Measurements from ENCODE around the gene BTBD7. TPM values are rescaled to one million over a fixed set of nuclear protein-coding genes. Genes with fewer than 3 reads are reported as not detected.
A peak's percentile ranks its signal among the peaks of the same experiment; 100 is the strongest.

BTBD7 gene
- total RNA-seq, 3 donors from 2014 or later = 39.9 to 59.2 (median 45.6) TPM

DNA sequence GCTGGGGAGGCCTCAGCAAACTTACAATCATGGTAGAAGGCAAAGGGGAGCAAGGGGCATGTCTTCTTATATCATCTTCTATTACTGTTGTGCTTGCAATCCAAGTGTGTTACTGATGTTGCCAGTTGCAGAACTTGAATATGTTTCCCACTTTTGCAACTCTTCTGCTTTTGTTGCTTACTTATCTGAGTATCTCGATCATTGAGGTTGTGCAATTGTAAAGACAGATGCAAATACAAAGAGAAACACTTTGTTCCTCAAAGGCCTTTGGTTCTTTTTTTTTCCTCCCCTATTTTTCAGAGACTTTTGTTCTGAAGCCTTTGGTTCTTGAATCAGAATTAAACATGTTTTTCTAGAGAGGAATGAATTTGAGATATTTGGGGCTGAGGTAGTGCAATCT is 10.4 kb upstream of the BTBD7 start:
- TF ChIP-seq, protein P1, sequence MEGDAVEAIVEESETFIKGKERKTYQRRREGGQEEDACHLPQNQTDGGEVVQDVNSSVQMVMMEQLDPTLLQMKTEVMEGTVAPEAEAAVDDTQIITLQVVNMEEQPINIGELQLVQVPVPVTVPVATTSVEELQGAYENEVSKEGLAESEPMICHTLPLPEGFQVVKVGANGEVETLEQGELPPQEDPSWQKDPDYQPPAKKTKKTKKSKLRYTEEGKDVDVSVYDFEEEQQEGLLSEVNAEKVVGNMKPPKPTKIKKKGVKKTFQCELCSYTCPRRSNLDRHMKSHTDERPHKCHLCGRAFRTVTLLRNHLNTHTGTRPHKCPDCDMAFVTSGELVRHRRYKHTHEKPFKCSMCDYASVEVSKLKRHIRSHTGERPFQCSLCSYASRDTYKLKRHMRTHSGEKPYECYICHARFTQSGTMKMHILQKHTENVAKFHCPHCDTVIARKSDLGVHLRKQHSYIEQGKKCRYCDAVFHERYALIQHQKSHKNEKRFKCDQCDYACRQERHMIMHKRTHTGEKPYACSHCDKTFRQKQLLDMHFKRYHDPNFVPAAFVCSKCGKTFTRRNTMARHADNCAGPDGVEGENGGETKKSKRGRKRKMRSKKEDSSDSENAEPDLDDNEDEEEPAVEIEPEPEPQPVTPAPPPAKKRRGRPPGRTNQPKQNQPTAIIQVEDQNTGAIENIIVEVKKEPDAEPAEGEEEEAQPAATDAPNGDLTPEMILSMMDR (IDR thresholded peaks at IDR 0.05) = no peak
- intact Hi-C loops (cut with DNase I, micrococcal nuclease) = no loop called here
- Histone ChIP-seq H3K4me3 (no peak overlapping the region), H3K9me3 (no peaks in the 10 kb centered on the region), H3K36me3 (ENCODE audit: low read depth) (no peaks in the 10 kb centered on the region), H3K4me1 (ENCODE audit: low read depth) (no peaks in the 10 kb centered on the region)
- DNase-seq (no peak), ATAC-seq (no peak)

- no peak overlapping the region for H3K4me3 ChIP-seq
- H3K4me1 ChIP-seq (ENCODE audit: low read depth) = peaks cover 8% of the 10 kb centered on the region
- TF ChIP-seq, protein P1 (IDR thresholded peaks at IDR 0.05) = no peak
- intact Hi-C loops (cut with DNase I, micrococcal nuclease) = no loop called here
- H3K36me3 ChIP-seq (ENCODE audit: low read depth) = no peaks in the 10 kb centered on the region
- no peak for DNase-seq
- no peaks in the 10 kb centered on the region for H3K9me3 ChIP-seq
- ATAC-seq = no peak
Observed at GRCh38 chr14:93337884-93338283, 5.0 kb upstream of the BTBD7 start.

GRCh38 chr14:93337143-93337753 is 4.4 kb upstream of the BTBD7 start:
- Histone ChIP-seq H3K4me1 (ENCODE audit: low read depth) (peaks cover 8% of the 10 kb centered on the region), H3K4me3 (no peak overlapping the region), H3K36me3 (ENCODE audit: low read depth) (no peaks in the 10 kb centered on the region), H3K9me3 (no peaks in the 10 kb centered on the region)
- TF ChIP-seq, protein P1 (IDR thresholded peaks at IDR 0.05) = no peak
- ATAC-seq (no peak), DNase-seq (no peak)
- intact Hi-C loops (cut with DNase I, micrococcal nuclease) = no loop called here

DNA sequence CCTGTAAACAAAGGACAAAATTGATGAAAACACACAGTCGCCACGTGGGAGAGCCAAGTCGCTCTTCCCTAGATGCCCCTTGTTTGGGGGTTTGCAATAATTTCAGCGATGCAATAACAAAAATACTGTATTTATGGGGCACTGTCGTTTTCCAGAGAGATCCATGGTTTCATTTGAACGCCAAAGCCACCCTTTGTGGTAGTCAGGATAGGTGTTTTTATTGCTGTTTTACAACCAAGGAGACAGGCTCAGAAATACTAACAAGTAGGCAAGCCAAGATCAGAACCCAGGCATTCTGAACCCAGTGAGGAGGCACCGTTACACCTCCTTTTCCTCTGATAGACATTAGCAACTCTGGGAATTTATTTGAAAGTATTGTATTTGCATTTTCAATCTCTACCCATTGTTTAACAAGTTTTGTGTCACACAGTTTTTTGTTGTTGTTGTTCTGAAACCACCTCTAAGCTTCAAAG is 831 bp upstream of the BTBD7 start:
- Histone ChIP-seq H3K4me1 (ENCODE audit: low read depth) (peaks cover 35% of the 10 kb centered on the region), H3K4me3 (peak overlapping the region; percentile 94), H3K36me3 (ENCODE audit: low read depth) (no peaks in the 10 kb centered on the region), H3K9me3 (no peaks in the 10 kb centered on the region)
- DNase-seq = no peak
- TF ChIP-seq, protein P1 (IDR thresholded peaks at IDR 0.05) = no peak
- intact Hi-C loops (cut with DNase I, micrococcal nuclease) = no loop called here
- no peak for ATAC-seq

DNA sequence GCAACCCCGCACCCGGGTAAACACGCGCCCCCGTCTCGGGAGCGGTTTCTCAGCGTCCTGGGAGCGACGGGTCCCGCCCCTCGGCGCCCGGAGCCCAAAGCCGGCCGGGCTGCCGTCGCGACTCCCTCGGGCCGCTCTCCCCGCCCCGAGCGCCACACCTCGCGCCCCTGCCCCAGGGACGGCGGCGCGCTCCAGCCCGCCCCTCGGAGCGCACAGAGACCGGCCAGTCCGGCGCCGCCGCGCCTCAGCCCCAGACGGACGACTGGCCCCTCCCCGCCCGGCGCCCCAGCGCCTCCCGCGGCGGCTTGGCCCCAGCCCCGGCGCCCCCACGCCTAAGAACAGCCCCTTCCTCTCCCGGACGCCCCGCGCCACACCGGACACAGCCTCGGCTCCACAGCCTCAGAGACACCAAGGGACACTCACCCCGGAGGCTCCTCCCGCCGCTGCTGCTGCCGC is 411 bp downstream of the BTBD7 start:
- peak overlapping the region; percentile 94 for H3K4me3 ChIP-seq
- ATAC-seq (peak; percentile 77), DNase-seq (peak; percentile 58 to 85 (median 74))
- no peaks in the 10 kb centered on the region for H3K9me3 ChIP-seq
- H3K36me3 ChIP-seq (ENCODE audit: low read depth) = no peaks in the 10 kb centered on the region
- TF ChIP-seq, protein P1 (IDR thresholded peaks at IDR 0.05) = no peak
- peaks cover 38% of the 10 kb centered on the region for H3K4me1 ChIP-seq (ENCODE audit: low read depth)
- intact Hi-C loops (cut with DNase I, micrococcal nuclease) = no loop called here
